ENCODE measurements around the gene TTPAL.

DNA sequence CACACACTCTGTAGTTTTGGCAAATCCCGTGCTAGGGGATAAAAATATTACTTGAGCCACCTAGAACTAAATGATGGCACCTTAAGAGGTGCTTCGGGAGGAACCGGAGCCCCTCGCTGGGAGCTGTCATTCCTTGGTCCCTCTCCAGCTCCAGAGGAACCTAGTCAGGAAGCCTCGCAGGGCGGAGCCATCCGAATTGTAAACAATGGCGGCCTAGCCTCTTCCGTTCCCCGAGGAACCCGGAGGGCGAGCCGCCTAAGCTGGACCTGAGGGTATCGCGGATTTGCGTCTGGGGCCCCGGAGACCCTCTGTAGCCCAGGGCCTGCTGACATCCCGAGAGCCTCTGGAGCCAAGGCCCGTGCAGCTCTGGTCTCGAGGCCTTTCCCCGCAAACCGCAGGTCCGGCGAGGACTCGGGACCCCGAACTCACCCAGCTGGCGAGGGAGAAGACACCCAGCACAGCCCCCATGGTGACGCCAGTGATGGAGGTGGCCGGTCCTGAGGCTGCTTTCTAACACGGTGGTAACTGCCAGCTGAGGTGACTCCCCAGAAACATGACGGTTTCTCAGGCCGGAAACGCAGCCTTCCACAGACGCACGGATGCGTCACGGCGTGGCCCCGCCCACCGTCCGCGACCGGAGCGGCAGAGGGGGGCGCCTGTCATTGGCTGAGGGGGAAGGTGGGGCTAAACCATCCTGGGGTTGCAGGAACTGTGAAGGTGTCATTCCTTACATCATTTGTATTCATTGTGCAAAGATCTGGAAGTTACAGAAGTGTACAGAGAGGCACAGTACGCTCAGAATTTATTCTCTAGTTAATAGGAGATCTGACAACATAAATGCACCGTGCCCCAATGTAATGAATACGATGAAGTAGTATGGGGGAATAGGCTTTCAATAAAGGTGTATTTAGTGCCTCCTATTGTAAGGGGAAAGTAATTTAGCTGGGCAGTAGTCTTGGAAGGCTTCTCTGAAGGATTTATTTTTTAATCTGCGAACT is 46.1 kb downstream of the TTPAL start, which contains the start of gene SERINC3:
- TF ChIP-seq JUN (IDR thresholded peaks at IDR 0.05; ENCODE audit: borderline replicate concordance, insufficient read depth, insufficient read length, low read depth) (peak; percentile 10), POLR2A (IDR thresholded peaks at IDR 0.05; ENCODE audit: low read depth, low read length) (peak; percentile 82)

Data from endothelial cell of umbilical vein (primary cell).